Activated gamma-delta T cell (primary cell): ENCODE data around the gene GRIA1.

Experiments used
- DNase-seq: peaks from one replicate; lab custom pipeline; 2025; lab: John Stamatoyannopoulos, UW

Gene GRIA1

DNA sequence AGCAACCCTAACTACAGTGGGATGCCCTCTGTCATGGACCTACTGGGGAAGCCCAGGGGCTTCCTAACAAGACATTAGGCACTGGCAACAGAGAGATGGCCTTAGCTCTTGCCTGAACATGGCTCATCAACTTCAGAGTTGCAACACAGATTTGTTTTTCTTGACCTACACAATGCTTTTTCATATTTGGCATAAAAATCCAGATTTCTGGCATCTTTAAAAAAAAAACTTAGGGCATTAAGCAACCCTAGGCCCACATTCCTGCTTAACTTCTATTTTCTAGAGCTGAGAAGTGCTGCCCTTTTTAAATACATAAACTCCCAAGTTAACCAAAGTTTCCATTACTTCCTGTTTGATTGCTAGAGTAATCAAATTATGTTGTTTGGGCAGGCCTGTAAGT is 8.0 kb downstream of the GRIA1 start:
- DNase-seq = no peak

GRCh38 chr5:153500178-153500577 is 9.7 kb downstream of the GRIA1 start:
- no peak for DNase-seq

DNA sequence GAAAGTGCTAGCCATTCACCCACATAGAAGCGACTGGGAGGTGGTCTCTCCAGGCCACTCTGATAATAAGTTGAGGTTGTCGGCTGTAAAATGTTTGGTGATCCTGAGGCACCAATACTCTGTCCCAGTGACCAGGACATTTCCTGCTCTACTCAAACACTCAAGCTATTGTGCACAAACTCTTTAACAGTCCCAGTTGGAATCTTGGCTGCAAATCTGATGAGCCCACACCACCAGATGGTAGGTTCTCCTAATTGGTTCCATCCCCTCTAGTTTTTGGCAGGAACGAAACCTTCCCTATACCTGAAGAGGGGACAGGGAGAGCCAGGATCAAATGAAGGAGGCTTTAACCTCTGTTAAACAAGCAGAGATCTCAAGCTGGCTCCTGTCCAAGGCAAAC is 14.3 kb downstream of the GRIA1 start:
- DNase-seq = no peak

DNA sequence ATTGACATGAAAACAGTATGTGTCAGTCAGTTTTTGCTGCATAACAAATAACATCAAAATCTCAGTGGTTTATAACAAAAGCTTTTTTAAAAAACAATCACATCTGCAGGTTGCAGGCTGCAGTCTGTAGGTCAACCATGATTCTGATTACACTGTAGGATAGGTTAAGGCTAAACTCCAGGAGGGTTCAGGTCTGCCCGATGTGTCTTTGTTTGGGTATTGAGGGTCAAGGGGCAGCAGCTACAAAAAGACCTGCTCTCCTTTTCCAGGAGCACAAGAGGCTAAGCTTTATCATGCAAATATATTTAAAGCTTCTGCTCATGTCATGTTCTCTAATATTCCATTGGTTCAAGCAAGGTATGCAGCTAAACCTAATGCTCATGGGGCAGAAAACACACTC is 18.2 kb downstream of the GRIA1 start:
- no peak for DNase-seq

DNA sequence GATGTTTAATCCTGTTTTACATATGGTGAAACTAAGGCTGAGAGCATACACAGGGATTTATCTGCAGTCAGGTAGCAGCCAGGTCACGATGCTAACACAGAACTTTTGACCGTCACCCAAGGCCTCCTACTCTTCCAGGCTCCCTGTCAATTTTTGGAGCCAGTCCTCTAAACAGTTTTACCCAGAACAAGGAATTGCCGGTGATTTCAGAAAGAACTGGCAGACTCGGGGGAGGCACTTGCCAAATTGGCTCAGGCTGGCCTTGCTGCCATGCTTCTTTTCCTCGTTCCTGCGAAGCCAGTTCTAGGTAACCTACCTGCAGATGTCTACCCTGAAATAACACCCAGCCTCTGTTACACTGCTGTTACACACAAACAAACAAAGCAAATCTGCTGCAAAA is 21.2 kb downstream of the GRIA1 start:
- no peak for DNase-seq

DNA sequence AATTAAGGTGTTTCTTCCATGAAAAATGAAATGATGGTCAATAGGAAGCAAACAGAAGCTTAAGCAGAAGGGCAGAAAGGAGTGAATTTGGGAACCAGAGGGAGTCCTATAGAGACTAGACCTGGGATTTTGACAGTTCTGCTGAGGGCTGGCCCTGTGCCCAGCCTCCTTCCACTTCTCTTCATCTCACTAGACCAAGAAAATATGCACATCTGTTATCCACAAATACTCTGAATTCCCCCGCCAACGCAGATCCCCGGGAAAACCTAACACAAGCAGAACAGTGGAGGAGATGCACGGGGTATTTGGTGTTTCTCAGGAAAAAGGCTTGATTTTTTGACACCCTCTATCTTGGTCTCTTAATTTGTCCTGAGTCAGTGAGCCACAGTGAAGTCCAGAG is 22.7 kb downstream of the GRIA1 start:
- no peak for DNase-seq

- no peak for DNase-seq
Measured at GRCh38 chr5:153515301-153515700, 24.8 kb downstream of the GRIA1 start.

DNA sequence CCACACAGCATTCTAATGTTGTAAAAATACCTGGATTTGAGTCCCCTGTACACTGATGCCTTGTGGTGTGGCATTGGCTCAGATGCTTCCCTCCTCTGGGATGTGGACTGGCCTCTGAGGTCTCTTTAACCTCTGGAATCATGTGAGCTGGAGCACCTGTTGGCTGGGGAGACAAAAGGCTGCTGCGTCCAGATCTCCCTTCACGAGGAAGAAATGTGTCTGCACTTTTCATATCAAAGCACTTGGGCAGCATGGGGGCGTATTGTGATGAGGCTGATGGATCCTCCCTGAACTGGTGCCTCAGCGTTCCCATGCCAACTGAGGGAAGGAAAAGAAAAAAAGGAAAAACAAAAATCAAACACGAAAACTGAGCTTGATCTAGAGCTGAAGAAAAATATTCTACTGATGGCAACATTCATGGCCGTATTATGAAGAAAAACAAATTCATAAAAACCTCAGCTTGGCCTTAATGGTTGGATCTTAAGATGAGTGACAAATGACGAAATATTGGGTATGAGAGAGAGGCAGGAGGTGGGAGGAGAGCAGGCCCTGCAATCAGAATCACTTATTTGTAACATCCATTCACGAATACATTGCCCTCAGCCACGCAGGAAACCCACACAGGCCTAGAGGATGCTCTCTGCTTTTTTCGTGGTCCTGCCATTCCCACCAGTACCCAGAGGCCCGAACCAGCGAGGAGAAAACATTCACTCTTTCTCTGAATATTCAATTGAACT is 26.2 kb downstream of the GRIA1 start:
- no peak for DNase-seq

DNA sequence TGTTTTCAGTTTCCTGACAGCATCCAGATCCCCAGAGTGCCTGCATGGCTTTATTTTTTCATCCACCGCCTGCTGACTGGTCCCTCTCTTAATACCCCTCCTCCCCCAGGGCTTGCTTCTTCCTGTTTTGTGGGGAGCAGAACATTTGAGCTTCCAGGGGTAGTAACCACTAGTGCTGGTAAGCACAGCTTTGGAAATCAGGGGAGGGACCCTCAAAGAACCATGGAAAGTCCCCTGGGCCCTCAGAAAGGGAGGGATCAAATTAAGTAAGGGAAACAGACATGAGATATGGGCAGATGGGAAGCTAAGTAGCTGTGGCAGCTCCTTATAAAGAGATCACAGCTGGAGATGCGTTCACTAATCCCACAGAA is 26.8 kb downstream of the GRIA1 start:
- no peak for DNase-seq

DNA sequence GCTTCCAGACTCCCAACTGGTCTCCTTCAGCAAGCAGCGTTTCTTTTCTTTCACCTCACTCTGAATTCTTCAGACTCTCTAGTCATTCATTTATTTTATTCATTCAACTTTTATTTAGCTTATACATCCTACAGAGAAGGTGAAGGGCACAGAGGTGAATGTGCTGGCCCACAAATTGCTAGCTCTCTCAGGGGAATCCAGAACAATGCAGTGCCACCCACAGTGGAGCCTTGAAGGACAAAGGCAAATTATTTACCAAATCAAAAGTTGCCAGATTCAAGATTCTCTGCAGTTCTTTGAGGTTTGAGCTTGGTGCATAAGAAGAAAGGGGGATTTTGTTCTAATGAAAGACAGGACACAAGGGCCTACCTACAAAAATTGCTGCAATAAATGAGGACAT is 29.7 kb downstream of the GRIA1 start:
- DNase-seq = no peak

GRCh38 chr5:153520952-153521351 is 30.5 kb downstream of the GRIA1 start:
- no peak for DNase-seq

GRCh38 chr5:153523211-153523610 is 32.7 kb downstream of the GRIA1 start:
- no peak for DNase-seq

GRCh38 chr5:153523831-153524230 is 33.4 kb downstream of the GRIA1 start:
- DNase-seq = no peak

DNA sequence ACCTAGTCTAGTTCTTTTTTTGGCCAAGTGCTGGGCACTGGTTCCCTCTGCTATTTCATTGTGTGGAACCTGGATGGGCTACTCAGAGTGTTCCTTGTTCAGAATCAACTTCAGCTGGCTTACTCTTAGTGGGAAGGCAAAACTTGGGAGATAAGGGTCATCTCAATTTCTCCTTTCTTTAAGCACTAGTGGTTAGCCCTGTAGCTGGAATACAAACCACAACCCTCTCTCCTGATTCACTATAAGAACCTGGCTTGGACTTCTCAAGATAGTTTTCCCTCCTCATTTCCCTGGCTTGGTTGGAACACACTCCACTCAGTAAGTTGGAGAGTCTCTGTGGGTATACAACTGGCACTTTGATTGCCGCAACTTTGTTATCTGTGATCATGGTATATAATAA is 35.1 kb downstream of the GRIA1 start:
- no peak for DNase-seq

- DNase-seq = no peak
Measured at GRCh38 chr5:153530357-153531143, 40.1 kb downstream of the GRIA1 start.

DNA sequence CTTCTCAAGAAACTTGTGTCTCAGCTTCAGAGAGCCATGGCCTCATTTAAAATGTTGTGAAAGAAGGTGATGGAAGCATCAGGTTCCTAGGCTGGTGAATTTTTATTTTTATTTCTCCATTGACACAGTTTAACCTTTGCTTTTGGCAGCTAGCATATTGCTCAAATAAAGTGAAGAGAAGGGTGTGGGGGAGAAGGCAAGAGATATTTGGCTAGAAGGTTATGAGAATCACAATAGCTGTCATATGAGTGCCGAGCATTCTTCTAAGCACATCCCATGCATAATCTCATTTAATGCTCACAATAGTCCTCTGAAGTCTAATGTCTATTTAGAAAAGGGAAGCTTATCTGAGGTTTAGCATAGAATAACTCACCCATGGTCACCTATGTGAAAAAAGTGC is 43.1 kb downstream of the GRIA1 start:
- no peak for DNase-seq

- DNase-seq = no peak
Measured at GRCh38 chr5:153534102-153534501, 43.6 kb downstream of the GRIA1 start.

DNA sequence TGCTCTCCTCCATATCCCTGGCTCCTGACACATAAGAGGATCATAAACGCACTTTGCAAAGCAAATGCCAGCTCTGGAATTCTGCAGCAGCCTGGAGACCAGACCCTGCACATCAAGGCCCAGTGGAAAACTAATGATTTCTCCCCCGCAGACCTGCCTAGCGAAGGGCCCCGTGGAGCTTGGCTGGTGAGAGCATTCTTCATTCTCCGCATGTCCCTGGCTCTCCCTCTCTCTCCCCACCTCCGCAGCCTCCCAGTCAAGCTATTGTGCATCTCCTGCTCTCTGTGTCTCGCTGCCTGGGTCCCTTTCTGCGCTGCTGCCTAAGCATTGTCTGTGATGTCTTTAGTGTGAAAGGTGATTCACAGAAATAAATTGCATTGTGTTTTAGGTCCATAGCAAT is 46.7 kb downstream of the GRIA1 start:
- DNase-seq = no peak

- DNase-seq = no peak
Measured at GRCh38 chr5:153539983-153540382, 49.5 kb downstream of the GRIA1 start.

- no peak for DNase-seq
Measured at GRCh38 chr5:153542536-153542935, 52.1 kb downstream of the GRIA1 start.

DNA sequence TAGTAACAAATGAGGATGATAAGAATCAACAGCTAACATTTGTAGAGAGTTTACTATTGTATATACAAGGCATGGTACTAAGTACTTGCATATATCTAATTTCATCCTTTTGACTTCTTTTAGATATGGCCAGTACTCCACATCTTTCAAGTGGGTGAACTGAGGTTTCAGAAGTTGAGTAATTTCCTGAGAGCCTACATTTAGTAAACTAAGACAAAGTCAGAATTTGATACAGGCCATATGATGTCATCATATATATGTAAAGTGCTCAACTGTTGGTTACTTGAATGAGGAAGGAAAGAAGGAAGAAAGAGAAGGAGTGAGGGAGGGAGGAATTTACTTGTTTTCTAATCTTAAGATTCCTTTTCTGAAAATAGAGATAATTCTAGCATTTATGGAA is 52.8 kb downstream of the GRIA1 start:
- DNase-seq = no peak

DNA sequence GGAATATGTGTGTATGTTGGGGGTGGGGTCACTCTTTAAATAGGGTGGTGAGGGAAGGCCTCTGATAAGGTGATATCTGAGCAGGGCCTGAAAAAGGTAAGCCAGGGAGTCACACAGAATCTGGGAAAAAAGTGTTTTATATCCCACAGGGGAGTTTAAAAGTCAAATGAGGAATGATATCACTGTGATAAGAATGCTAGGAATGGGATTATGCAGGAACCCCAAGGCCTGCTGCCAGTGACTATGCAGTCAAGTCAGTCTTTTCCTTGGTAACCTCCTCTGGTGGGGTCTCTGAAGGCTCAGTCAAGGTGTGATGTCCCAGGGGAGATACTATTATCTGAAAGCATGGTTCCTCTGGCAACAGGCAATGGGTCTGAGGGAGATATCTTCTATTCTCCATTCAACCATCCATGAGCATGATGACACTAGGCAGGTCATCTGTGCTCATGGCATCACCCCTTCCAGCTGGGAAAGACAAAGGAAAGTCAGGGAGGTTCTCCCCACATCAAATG is 53.5 kb downstream of the GRIA1 start:
- DNase-seq = no peak

- no peak for DNase-seq
Measured at GRCh38 chr5:153544706-153545105, 54.2 kb downstream of the GRIA1 start.
